ENCODE data around the gene C17orf113.

DNA sequence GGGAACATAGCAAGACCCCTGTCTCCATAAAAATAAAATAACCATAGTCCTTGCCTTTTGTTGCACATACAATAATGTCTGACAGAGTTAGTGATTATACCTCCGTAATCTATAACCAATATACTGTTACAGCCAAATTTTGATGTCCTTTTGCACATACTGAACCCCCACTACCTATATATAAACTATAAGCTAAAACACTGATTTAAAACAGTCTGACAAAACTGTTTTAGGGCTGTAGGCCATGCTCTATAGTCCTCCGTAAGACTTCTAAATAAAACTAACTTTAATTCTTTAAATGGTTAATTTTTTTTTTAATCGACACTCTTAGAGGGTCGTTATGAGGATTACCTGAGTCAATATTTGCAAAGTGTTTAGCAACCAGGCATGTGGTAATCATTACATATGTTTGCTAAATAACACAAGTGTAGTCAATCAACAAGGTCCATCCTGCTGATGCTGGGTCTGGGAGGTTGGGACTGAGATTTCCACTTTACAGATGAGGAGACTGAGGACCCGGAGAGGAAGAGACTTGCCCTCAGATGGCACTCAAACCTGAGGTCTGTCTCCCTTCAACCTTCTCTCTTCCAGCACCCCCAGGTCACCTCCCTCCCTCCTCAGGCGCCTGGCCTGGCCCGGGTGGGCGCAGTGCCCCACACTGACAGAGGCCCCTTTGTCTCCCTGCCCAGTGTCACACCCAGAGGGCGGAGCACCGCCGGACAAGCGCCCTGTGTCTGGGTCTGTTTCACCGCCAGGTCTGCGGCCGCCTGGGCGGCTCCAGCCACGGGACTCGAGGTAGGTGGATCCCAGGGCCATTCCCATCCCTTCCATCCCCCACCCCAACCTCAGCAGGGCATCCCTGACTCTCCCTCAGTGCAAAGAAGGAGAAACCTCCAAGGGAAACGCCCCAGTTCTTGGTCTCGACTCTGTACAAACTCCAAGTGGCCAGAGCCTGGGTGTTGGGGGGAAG is 37.6 kb upstream of the C17orf113 start:
- no peak for TF ChIP-seq MXI1 (IDR thresholded peaks at IDR 0.05; ENCODE audit: borderline replicate concordance, low read depth, low read length)
- TF ChIP-seq POLR2A (IDR thresholded peaks at IDR 0.05; ENCODE audit: low read depth, low read length), result no peak
- TF ChIP-seq, protein P1, sequence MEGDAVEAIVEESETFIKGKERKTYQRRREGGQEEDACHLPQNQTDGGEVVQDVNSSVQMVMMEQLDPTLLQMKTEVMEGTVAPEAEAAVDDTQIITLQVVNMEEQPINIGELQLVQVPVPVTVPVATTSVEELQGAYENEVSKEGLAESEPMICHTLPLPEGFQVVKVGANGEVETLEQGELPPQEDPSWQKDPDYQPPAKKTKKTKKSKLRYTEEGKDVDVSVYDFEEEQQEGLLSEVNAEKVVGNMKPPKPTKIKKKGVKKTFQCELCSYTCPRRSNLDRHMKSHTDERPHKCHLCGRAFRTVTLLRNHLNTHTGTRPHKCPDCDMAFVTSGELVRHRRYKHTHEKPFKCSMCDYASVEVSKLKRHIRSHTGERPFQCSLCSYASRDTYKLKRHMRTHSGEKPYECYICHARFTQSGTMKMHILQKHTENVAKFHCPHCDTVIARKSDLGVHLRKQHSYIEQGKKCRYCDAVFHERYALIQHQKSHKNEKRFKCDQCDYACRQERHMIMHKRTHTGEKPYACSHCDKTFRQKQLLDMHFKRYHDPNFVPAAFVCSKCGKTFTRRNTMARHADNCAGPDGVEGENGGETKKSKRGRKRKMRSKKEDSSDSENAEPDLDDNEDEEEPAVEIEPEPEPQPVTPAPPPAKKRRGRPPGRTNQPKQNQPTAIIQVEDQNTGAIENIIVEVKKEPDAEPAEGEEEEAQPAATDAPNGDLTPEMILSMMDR (conservative IDR thresholded peaks at IDR 0.05; ENCODE audit: low read depth, low read length), result no peak

Data from IMR-90 (cell line).